ENCODE data around the gene SOS1.
"Not testable (repeated sequence)": the region's sequence is repeated elsewhere in the genome, so short reads cannot be mapped to it uniquely, and the experiment has no call there.

Gene SOS1

DNA sequence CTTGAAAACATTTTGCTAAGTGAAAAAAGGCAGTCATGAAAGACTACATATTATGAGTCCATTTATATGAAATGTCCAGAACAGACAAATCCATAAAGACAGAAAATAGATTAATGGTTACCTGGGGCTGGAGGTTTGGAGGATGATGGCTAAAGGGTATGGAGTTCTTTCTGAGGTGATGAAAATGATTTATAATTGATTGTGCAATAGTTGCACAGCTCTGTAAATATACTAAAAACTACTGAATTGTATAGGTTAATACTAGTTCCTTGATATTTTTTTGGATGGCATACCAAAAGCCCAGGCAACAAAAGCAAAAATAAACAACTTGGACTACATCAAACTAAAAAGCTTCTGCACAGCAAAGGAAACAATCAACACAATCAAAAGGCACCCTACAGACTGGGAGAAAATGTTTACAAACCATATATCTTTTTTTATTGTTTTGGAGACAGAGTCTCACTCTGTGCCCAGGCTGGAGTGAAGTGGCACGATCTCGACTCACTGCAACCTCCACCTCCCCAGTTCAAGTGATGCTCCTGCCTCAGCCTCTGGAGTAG is 21.5 kb downstream of the SOS1 start:
- no peak for DNase-seq

DNA sequence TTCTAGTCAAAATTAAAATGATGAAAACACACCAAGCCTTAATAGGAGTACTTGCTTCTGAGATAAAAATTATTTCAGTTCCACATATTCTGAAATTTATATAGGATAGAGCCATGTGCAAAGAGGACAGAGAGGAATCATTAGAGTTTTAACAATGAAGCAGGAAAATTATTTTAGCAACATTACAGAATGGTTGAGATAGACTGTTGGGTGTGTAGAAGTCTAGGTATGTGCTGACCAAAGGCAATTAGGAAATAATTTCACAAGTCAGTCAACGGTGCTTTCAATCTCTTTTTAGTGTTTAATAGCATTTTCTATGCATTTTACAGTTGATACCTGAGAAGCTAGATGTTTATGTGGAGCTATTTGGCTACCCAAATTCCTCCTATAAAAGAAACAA is 25.2 kb downstream of the SOS1 start:
- DNase-seq, result no peak

DNA sequence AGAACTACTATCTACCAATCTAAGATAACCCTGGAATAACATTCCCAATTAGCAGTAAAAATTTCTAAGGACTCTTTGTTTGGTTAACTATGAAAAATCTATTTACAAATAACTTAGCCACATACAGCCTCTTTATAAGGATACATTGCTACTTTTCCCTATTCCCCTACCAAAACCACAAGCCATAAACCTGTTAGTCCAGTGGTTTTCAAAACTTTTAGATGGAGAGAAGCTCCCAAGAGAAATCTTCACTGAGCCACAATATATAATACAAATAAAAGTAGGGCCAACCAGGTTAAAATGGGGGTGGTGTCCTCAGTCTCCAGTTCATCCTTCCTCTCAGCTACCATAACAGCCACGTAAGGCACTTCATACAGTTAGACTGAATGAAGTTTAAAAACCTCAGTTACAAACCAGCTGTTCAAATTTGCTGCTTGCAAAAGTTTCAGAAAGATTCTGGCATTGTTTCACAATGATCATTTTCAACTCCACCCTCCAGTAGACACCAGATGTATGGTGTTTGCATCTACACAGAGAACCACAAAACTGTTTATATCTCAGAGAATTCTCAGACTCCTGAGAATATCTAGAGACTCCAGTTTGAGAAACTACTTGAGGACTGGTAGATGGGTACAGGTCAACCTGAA is 26.0 kb downstream of the SOS1 start:
- no peak for DNase-seq

DNA sequence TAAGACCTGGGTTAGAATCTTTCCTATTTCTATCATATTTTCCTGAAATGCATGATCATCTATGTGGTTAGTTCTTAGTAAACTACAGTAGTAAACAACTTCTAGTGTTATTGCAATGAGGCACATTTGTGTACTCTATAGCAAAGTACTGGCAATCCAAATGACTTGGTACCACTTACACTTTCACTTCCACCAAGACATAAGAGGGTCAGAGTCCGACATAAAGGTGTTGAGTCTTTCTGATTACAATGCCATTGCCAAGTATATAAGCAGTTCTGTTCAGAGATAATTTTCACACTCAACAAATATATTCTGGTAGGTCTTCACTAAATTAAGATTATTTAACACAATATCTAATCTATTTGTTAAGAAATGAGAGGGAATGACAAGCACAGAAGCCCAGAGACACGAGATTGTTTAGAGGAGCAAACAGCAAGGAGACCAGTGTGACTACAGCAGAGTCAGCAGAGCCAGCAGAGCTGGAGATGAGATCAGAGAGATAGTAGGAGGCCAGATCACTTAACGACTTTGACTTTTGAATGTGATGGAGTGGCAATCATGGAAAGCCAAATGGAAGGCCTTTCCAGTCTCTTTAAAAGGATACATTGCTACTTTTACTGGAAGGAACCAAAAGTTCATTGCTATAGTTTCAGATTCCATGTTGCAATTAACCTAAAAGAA is 27.5 kb downstream of the SOS1 start:
- no peak for DNase-seq

GRCh38 chr2:39091543-39091942 is 29.3 kb downstream of the SOS1 start:
- DNase-seq, result no peak

DNA sequence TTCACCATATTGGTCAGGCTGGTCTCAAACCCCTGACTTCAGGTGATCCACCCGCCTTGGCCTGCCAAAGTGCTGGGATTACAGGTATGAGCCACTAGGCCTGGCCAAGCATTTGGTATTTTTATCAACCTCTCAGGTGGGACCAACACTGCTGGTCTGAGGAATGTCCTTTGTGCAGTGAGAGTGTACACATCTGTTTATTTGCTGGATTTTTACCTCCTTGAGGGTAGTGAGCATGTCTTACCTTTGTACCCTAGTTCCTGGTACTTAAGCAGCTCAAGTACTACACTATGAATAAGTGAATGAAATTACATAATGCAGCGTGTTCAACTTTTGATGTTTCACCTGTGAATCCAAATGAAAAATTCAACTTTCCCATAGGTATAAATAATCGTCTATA is 29.8 kb downstream of the SOS1 start:
- no peak for DNase-seq

- DNase-seq, result no peak
Measured at GRCh38 chr2:39080152-39080551, 40.7 kb downstream of the SOS1 start.

GRCh38 chr2:39069890-39070465 is 50.9 kb downstream of the SOS1 start:
- DNase-seq, result no peak

DNA sequence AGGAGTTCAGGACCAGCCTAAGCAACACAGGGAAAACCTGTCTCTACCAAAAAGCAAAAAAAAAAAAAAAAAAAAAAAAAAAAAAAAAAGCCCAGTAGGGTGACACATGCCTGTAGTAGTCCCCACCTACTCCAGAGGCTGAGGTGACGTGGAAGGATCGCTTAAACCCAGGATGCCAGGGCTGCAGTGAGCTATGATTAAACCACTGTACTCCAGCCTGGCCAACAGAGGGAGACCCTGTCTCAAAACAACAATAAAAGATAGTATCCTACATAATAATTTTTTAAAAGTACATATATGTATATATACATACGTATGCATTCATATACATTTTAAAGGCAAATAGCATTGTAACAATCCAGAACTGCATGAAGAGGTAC is 51.7 kb downstream of the SOS1 start:
- DNase-seq, result no peak

GRCh38 chr2:39068299-39069135 is 52.3 kb downstream of the SOS1 start:
- DNase-seq, result no peak

DNA sequence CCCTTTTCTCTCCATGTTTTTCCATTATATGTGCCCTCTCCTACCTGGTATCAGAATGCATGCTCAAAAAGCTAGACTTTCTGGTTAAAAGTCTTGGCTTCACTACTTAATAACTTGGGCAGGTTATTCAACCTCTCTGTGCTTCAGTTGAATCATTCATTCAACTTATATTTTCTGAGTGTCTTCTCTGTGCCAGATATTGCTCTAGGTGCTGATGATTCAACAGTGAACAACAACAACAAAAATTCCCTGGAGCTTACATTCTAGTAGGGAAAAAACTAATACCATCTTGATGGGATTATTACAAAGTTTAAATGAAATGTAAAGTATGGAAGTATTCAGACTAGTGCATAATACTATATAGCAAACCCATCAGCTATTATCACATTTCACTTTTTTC is 55.2 kb downstream of the SOS1 start:
- DNase-seq, result no peak

DNA sequence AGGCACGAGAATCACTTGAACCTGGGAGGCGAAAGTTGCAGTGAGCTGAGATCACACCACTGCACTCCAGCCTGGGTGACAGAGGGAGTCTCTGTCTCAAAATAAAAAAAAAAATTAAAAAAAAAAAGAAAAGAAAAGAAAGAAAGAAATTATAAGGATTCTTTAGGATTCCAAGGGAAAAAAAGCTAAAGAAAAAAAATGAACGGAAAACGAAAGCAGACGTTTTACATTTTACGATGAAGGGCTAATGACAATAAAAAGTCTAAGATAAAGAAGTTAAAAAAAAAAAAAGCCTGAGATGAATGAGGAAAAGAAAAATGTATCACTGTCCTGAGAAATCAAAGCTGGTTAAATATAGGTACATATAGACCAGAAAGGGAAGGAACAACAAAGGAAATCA is 58.5 kb downstream of the SOS1 start:
- DNase-seq, result no peak

DNA sequence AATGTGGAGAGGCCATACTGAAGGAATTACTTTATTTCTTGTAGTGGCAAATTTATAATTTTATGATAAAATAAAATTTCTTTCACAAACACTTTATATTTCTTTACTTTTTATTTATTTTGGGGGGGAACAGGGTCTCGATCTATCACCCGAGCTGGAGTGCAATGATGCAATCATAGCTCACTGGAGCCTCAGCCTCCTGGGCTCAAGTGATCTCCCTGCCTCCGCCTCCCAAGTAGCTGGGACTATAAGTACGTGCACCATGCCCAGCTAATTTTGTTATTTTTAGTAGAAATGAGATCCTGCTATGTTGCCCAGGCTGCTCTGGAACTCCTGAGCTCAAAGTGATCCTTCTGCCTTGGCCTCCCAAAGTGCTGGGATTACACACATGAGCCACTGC is 59.6 kb downstream of the SOS1 start:
- no peak for DNase-seq

DNA sequence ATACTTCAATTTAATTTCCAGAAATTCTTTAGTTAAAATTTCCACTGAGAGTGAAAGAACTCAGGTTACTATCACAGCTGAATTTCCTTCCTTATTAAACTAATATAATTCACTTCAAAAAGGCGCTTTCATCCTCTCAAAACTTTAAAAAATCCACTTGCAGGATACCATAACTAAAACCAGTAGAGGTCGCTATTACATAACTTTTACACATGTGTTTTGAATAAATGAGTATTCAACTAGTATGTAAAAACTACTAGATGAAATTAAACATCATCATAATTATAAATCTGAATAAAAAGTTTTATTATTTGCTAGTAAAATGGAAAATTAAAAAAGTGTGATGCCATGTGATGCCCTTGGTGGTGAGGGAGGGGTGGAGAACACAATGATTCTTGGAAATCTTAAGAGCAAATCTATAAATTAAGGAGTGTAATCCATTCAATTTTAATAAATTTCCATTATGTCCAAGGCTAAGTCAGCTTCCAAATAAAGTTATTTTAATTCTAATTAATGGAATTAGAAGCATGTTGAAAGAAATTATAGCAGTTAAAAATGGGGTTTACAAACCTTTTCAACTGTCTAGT is 61.4 kb downstream of the SOS1 start:
- no peak for DNase-seq

GRCh38 chr2:39058101-39058500 is 62.8 kb downstream of the SOS1 start:
- no peak for DNase-seq

DNA sequence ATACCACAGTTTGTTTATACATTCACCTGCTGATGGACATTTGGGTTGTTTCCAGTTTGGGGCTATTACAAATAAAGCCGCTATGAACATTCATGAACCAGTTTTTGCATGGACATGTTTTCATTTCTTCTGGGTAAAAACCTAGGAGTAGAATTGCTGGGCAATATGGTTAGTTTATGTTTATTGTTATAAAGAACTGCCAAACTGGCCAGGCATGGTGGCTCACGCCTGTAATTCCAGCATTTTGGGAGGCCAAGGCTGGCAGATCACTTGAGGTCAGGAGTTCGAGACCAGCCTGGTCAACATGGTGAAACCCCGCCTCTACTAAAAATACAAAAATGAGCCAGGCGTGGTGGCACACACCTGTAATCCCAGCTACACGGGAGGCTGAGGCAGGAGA is 68.2 kb downstream of the SOS1 start:
- not testable (repeated sequence) for DNase-seq

- no peak for DNase-seq
Measured at GRCh38 chr2:39050109-39050508, 70.7 kb downstream of the SOS1 start.

DNA sequence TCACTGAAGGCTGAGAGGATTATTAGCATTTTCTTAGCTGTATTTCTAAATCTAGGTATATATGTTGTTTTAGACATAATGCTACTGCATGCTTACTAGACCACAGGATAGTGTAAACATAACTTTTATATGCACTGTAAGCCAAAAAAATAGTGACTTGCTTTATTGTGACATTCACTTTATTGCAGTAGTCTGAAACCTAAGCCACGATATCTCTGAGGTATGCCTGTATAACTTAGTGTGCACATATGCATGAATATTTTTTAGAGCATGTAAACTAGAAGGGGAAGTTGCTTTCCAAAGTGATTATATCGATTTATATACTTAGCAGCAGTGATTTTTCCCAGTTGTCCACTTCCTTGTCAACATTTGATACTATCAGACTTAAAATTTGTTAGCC is 81.8 kb downstream of the SOS1 start:
- no peak for DNase-seq

GRCh38 chr2:39033980-39034379 is 86.9 kb downstream of the SOS1 start:
- no peak for DNase-seq

DNA sequence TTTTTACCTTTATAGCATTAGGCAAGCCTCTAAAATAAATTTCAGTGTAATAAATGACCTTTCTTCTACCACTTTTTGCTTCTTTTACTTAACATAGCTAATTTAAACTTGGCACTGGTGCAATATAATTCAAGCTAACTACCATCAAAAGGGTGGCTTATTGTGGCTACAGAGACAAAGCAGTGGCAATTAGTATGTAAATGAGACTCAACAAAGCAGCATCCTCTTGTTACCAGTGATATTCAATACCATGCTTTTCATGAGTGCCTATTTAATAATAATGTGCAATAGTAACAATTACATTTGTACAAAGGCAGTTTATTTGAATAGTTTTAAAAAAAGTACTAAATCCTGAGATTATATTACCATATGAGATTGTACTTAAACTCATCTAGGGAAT is 93.4 kb downstream of the SOS1 start:
- no peak for DNase-seq

GRCh38 chr2:39024833-39025232 is 96.0 kb downstream of the SOS1 start:
- DNase-seq, result no peak

DNA sequence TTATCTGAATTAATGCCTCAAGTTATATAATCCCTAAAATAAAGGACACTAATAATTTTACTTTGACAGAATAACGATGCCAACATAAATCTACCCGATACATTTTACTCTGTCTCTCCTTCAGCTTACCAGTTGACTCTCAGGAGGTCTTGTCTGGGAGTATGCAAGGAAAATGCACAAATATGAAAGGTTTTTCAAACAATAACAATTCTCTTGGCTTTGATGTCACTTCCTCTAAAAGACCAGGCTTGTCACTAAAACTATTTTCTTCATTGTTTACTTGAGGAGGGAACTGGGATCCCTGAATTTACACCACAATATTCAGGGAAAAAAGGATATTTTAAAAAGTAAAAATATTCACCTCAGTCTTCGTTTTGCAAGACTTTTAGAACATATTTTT is 97.2 kb downstream of the SOS1 start:
- DNase-seq, result no peak

GRCh38 chr2:39022642-39023235 is 98.1 kb downstream of the SOS1 start:
- no peak for DNase-seq

Measured in activated CD8-positive, alpha-beta memory T cell treated with anti-CD3 and anti-CD28 coated beads, Interleukin-2, amount 50 U/mL, for 48 hours (primary cell).